ENCODE results near the gene ZNF831. TPM values are rescaled to one million over a fixed set of nuclear protein-coding genes. Genes with fewer than 3 reads are reported as not detected.

Gene ZNF831
- polyA plus RNA-seq, 4 donors = under 0.01 to 0.40 (median 0.27) TPM

DNA sequence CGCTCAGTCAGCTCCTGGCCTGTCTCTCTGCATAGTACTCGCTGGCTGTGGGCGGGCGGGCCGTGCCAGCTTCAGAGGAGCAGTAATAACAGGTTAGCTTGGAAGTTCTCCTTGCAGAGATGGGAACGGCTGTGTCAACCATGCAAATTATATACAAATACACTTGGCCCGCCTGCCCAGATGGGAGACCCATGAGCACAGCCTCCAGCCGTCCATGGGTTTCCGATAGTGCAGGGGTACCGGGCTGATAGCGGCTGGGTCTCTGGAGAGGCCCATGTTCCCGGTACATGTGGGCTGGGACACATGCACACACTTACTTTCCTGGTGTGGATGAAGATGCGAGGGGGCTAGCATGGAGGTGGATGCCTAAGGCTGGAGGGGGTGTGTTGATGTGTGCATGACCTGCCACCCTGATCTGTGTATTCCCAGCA is 12.8 kb upstream of the ZNF831 start:
- Histone ChIP-seq H3K27ac (ENCODE audit: low read depth in 1 of 3, low read length in 2 of 3) (no peak overlapping the region), H3K36me3 (ENCODE audit: control insufficient read depth in 3 of 3, insufficient read depth in 2 of 3, low read depth in 1 of 3, low read length in 3 of 3) (no peaks in the 10 kb centered on the region), H3K4me1 (ENCODE audit: control insufficient read depth in 3 of 3, insufficient read depth in 2 of 3, low read depth in 1 of 3, low read length in 2 of 3) (peaks cover 0 to 5% (median 0%) of the 10 kb centered on the region in 3 donors), H3K4me3 (ENCODE audit: low read depth in 1 of 3, low read length in 3 of 3) (no peak overlapping the region), H3K27me3 (ENCODE audit: control insufficient read depth in 3 of 3, insufficient read depth in 3 of 3, low read length in 3 of 3) (no peaks in the 10 kb centered on the region), H3K9me3 (ENCODE audit: control insufficient read depth in 2 of 2, insufficient read depth in 1 of 2, low read depth in 1 of 2, low read length in 1 of 2) (no peaks in the 10 kb centered on the region)
- FAIRE-seq = no peak
- no peak for DNase-seq
- 92 to 95% (median 93%) methylated on average over 13 of the region's 13 CpGs for WGBS, 3 donors

DNA sequence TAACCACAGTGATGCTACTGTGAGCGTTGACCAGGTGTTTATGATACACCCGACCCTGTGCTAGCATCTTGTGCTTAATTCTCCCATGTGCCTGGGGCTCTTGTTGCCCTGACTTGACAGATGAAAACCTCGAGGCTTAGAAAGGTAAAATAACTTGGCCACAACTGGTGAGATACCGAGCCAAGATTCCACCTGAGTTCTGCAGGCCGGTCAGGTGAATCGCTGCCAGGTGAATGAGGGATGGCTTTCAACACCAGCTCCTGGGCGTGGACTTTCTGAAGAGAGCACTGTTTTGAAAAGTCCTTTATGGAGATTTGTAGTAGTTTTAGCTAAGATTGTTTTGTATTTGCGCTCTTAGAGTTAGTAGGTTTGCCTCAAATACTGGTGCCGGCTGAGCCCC is 12.2 kb upstream of the ZNF831 start:
- WGBS, 3 donors = 77 to 89% (median 81%) methylated on average over 9 of the region's 9 CpGs
- FAIRE-seq = no peak
- no peak overlapping the region for H3K27ac ChIP-seq (ENCODE audit: low read depth in 1 of 3, low read length in 2 of 3)

DNA sequence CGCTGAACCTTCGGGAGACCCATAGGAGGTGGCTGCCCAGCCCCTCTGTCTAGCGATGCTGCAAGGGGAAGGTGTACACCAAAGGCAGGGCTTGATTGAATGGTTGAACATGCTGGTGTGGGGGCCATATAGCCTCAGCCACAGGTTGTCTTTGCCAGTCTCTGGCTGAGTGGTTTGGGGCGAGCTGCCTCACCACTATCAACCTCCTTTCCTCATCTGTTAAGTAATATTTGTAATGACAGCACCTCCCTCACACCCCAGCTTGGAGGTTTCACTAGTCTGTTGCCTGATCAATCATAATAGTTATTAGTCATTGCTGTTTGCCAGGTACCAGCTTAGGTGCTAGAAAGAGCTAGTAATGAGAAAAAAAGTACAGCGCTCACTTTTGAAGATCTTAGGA is 11.8 kb upstream of the ZNF831 start:
- DNase-seq (no peak), FAIRE-seq (no peak)
- no peak overlapping the region for H3K27ac ChIP-seq (ENCODE audit: low read depth in 1 of 3, low read length in 2 of 3)
- no peaks in the 10 kb centered on the region for H3K9me3 ChIP-seq (ENCODE audit: control insufficient read depth in 2 of 2, insufficient read depth in 1 of 2, low read depth in 1 of 2, low read length in 1 of 2)
- WGBS, 3 donors = 90 to 95% (median 93%) methylated on average over 5 of the region's 5 CpGs
- H3K36me3 ChIP-seq (ENCODE audit: control insufficient read depth in 3 of 3, insufficient read depth in 2 of 3, low read depth in 1 of 3, low read length in 3 of 3) = no peaks in the 10 kb centered on the region
- H3K4me1 ChIP-seq (ENCODE audit: control insufficient read depth in 3 of 3, insufficient read depth in 2 of 3, low read depth in 1 of 3, low read length in 2 of 3) = peaks cover 0 to 5% (median 0%) of the 10 kb centered on the region in 3 donors
- no peak overlapping the region for H3K4me3 ChIP-seq (ENCODE audit: low read depth in 1 of 3, low read length in 3 of 3)
- H3K27me3 ChIP-seq (ENCODE audit: control insufficient read depth in 3 of 3, insufficient read depth in 3 of 3, low read length in 3 of 3) = no peaks in the 10 kb centered on the region

More for the DNA sequence above, 12.2 kb upstream of the ZNF831 start:
- H3K36me3 ChIP-seq (ENCODE audit: control insufficient read depth in 3 of 3, insufficient read depth in 2 of 3, low read depth in 1 of 3, low read length in 3 of 3) = no peaks in the 10 kb centered on the region
- H3K9me3 ChIP-seq (ENCODE audit: control insufficient read depth in 2 of 2, insufficient read depth in 1 of 2, low read depth in 1 of 2, low read length in 1 of 2) = no peaks in the 10 kb centered on the region
- H3K27me3 ChIP-seq (ENCODE audit: control insufficient read depth in 3 of 3, insufficient read depth in 3 of 3, low read length in 3 of 3) = no peaks in the 10 kb centered on the region
- H3K4me3 ChIP-seq (ENCODE audit: low read depth in 1 of 3, low read length in 3 of 3) = no peak overlapping the region
- H3K4me1 ChIP-seq (ENCODE audit: control insufficient read depth in 3 of 3, insufficient read depth in 2 of 3, low read depth in 1 of 3, low read length in 2 of 3) = peaks cover 0 to 5% (median 0%) of the 10 kb centered on the region in 3 donors
- no peak for DNase-seq

DNA sequence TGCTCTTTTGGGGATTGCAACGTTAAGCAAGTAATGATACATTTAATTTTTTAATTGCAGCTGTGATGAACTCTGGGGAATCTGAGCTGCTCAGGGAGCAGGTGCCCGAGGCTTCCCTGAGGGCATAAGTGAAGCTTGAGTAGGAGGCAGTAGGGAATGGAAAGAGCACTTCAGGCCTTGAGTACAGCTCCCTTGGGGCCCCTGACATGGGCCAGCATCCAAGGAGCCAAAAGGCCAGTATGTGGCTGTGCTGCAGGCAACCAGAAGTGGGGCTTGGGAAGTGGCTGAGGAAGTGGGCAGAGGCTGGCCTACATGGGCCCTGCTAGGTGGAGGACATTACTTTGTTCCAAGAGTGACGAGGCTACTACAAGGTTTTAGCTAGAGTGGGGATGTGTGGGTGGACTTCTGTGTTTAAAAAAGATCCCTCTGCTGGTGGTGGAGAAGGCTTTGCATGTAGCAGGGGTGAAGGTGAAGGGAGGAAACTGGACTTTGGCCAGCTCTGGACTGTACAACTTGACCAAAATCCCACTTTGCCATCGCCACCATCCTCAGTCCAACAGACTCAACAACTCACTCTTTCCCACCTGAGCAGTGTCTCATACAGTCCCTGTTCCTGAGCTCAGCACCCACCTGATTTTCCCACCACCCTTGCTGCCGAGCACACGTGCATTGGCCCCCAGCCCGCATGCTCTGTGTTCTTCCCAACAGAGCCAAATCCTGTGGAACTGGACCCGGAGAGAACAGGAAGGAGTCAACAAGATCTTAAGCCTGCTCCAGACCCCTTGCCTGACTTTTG is 10.9 kb upstream of the ZNF831 start:
- FAIRE-seq (no peak), DNase-seq (no peak)
- Histone ChIP-seq H3K4me3 (ENCODE audit: low read depth in 1 of 3, low read length in 3 of 3) (no peak overlapping the region), H3K27me3 (ENCODE audit: control insufficient read depth in 3 of 3, insufficient read depth in 3 of 3, low read length in 3 of 3) (no peaks in the 10 kb centered on the region), H3K27ac (ENCODE audit: low read depth in 1 of 3, low read length in 2 of 3) (no peak overlapping the region), H3K4me1 (ENCODE audit: control insufficient read depth in 3 of 3, insufficient read depth in 2 of 3, low read depth in 1 of 3, low read length in 2 of 3) (peaks cover 0 to 5% (median 0%) of the 10 kb centered on the region in 3 donors), H3K36me3 (ENCODE audit: control insufficient read depth in 3 of 3, insufficient read depth in 2 of 3, low read depth in 1 of 3, low read length in 3 of 3) (no peaks in the 10 kb centered on the region), H3K9me3 (ENCODE audit: control insufficient read depth in 2 of 2, insufficient read depth in 1 of 2, low read depth in 1 of 2, low read length in 1 of 2) (no peaks in the 10 kb centered on the region)
- WGBS, 3 donors = 75 to 80% (median 76%) methylated on average over 8 of the region's 8 CpGs

DNA sequence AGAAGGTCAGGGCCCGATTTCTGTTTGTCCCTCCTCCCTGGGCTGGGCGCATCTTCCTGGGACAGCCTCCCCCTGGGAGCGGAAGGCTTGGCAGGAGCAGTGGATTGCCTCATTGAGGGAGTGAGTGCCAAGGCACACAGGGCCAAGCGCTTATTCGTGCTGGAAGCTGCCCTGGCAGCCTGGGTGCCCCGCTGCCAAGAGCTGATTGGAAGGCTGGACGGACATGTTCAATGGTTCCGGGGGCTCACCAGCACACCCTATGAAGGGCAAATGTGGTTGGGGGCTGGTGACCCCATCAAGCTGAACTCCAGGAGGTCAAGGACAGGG is 10.3 kb upstream of the ZNF831 start:
- no peak for FAIRE-seq
- Histone ChIP-seq H3K36me3 (ENCODE audit: control insufficient read depth in 3 of 3, insufficient read depth in 2 of 3, low read depth in 1 of 3, low read length in 3 of 3) (no peaks in the 10 kb centered on the region), H3K27ac (ENCODE audit: low read depth in 1 of 3, low read length in 2 of 3) (no peak overlapping the region), H3K27me3 (ENCODE audit: control insufficient read depth in 3 of 3, insufficient read depth in 3 of 3, low read length in 3 of 3) (no peaks in the 10 kb centered on the region), H3K4me3 (ENCODE audit: low read depth in 1 of 3, low read length in 3 of 3) (no peak overlapping the region), H3K9me3 (ENCODE audit: control insufficient read depth in 2 of 2, insufficient read depth in 1 of 2, low read depth in 1 of 2, low read length in 1 of 2) (no peaks in the 10 kb centered on the region), H3K4me1 (ENCODE audit: control insufficient read depth in 3 of 3, insufficient read depth in 2 of 3, low read depth in 1 of 3, low read length in 2 of 3) (peaks cover 0 to 5% (median 0%) of the 10 kb centered on the region in 3 donors)
- 68 to 88% (median 86%) methylated on average over 8 of the region's 8 CpGs for WGBS, 3 donors
- DNase-seq = no peak

DNA sequence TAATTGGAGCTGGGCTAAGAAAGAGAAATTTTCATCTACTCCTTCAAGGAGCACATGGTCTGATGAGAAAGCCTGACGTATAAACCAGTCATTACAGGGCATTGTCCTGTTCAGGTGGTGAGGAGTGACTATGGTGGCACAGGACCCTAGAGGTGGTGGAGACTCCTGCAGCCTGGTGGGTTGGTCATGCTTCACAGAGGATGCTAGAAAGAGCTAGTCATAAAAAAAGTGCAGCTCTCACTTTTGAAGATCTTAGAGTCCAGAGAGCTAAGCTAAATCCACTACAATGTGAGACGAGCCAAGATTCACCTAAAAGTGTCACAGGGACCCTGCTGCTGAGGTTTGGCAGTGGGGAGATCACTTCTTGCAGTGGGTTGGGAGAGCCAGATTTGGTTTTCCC is 9.8 kb upstream of the ZNF831 start:
- Histone ChIP-seq H3K4me3 (ENCODE audit: low read depth in 1 of 3, low read length in 3 of 3) (no peak overlapping the region), H3K9me3 (ENCODE audit: control insufficient read depth in 2 of 2, insufficient read depth in 1 of 2, low read depth in 1 of 2, low read length in 1 of 2) (no peaks in the 10 kb centered on the region), H3K36me3 (ENCODE audit: control insufficient read depth in 3 of 3, insufficient read depth in 2 of 3, low read depth in 1 of 3, low read length in 3 of 3) (no peaks in the 10 kb centered on the region), H3K27me3 (ENCODE audit: control insufficient read depth in 3 of 3, insufficient read depth in 3 of 3, low read length in 3 of 3) (no peaks in the 10 kb centered on the region), H3K27ac (ENCODE audit: low read depth in 1 of 3, low read length in 2 of 3) (no peak overlapping the region), H3K4me1 (ENCODE audit: control insufficient read depth in 3 of 3, insufficient read depth in 2 of 3, low read depth in 1 of 3, low read length in 2 of 3) (peaks cover 0 to 5% (median 0%) of the 10 kb centered on the region in 3 donors)
- FAIRE-seq (no peak), DNase-seq (no peak)
- 85 to 94% (median 88%) methylated on average over 2 of the region's 2 CpGs for WGBS, 3 donors

DNA sequence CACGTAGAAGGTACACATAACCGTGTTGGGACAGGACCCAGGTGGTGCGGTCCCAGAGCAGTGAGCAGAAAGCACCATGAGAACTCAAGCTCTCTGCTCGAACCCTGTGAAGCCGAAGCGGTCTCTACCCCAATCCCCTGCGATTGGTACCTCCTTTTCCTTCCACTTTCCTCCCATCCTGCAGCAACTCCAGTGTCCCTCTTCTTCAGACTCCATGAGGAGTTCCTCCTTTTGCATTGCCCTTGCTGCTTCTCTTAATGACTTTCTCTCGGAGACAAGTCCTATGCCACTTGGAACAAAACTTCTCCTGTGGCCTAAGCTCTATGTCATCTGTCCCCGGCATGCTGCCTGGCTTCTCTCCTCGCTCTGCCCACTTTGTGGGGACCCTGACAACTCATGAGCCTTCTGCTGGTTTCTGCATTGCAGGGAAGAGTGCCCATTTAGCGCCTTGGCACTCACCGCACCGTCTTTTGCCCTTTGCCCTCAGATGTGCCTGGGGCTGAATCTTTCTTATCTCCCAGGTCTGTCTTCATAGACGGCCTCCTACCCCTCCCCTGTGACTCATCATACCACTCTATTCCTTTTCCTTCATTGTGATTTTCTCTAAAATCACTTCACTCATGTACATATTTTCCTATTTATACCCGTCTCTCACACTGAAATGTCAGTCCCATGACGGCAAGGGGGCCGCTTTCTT is 9.2 kb upstream of the ZNF831 start:
- no peak overlapping the region for H3K4me3 ChIP-seq (ENCODE audit: low read depth in 1 of 3, low read length in 3 of 3)
- FAIRE-seq = no peak
- no peak overlapping the region for H3K27ac ChIP-seq (ENCODE audit: low read depth in 1 of 3, low read length in 2 of 3)
- DNase-seq = no peak
- H3K4me1 ChIP-seq (ENCODE audit: control insufficient read depth in 3 of 3, insufficient read depth in 2 of 3, low read depth in 1 of 3, low read length in 2 of 3) = peaks cover 0 to 2% (median 0%) of the 10 kb centered on the region in 3 donors
- H3K27me3 ChIP-seq (ENCODE audit: control insufficient read depth in 3 of 3, insufficient read depth in 3 of 3, low read length in 3 of 3) = no peaks in the 10 kb centered on the region
- WGBS, 3 donors = 77 to 82% (median 80%) methylated on average over 17 of the region's 17 CpGs
- no peaks in the 10 kb centered on the region for H3K36me3 ChIP-seq (ENCODE audit: control insufficient read depth in 3 of 3, insufficient read depth in 2 of 3, low read depth in 1 of 3, low read length in 3 of 3)
- H3K9me3 ChIP-seq (ENCODE audit: control insufficient read depth in 2 of 2, insufficient read depth in 1 of 2, low read depth in 1 of 2, low read length in 1 of 2) = no peaks in the 10 kb centered on the region

DNA sequence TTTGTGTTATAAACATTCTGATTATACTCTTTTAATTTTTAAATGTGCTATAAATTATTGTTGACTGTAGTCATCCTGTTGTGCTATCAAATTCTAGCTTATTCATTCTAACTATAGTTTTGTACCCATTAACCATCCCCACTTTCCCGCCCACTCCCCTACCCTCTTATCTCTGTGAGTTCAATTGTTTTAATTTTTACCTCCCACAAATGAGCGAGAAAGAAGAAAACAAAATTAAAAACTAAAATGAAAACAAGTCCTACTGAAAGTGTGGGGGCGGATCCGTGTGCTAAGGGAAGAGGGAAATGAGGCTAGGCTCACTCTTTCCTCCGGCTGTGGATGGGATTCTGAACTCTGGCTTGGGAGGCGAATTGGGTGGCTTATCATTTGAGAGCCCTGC is 6.6 kb upstream of the ZNF831 start:
- peak overlapping the region in 1 of 3 donors; percentile 36 for H3K27ac ChIP-seq (ENCODE audit: low read depth in 1 of 3, low read length in 2 of 3)

More for the DNA sequence above, 6.6 kb upstream of the ZNF831 start:
- WGBS, 3 donors = 71 to 89% (median 82%) methylated on average over 6 of the region's 6 CpGs
- Histone ChIP-seq H3K27me3 (ENCODE audit: control insufficient read depth in 3 of 3, insufficient read depth in 3 of 3, low read length in 3 of 3) (no peaks in the 10 kb centered on the region), H3K4me3 (ENCODE audit: low read depth in 1 of 3, low read length in 3 of 3) (no peak overlapping the region), H3K36me3 (ENCODE audit: control insufficient read depth in 3 of 3, insufficient read depth in 2 of 3, low read depth in 1 of 3, low read length in 3 of 3) (no peaks in the 10 kb centered on the region), H3K4me1 (ENCODE audit: control insufficient read depth in 3 of 3, insufficient read depth in 2 of 3, low read depth in 1 of 3, low read length in 2 of 3) (peaks cover 0 to 2% (median 0%) of the 10 kb centered on the region in 3 donors), H3K9me3 (ENCODE audit: control insufficient read depth in 2 of 2, insufficient read depth in 1 of 2, low read depth in 1 of 2, low read length in 1 of 2) (no peaks in the 10 kb centered on the region)
- DNase-seq (no peak), FAIRE-seq (no peak)

Data from small intestine (tissue), 7 donors.